Body of pancreas (tissue), 4 donors: ENCODE results near the gene FAM193B. TPM values are rescaled to one million over a fixed set of nuclear protein-coding genes. Genes with fewer than 3 reads are reported as not detected.

Source experiments
- ATAC-seq: fragments of 150-250 bp; one replicate; pipeline ENCODE4 v1.9.1; 2016
- DNase-seq, 4 donors: peaks; one replicate each; pipeline ENCODE4 v3.0.0-alpha.2; 2019
- H3K27ac ChIP-seq, 4 donors: fragments of 200-600 bp; sonication (generic); 1 replicate in 3 of 4; 2 replicates in 1 of 4; pipeline versions ENCODE4 v1.5.1 to v1.6.1; 2016 to 2019; ENCODE audit warnings: mild to moderate bottlenecking in 1 of 4, mixed read lengths in 1 of 4, moderate library complexity in 1 of 4
- H3K27me3 ChIP-seq, 2 donors: fragments of 200-600 bp; sonication (generic); one replicate each; pipeline ENCODE4 v1.6.0; 2016; ENCODE audit warnings: mild to moderate bottlenecking in 1 of 2
- H3K36me3 ChIP-seq, 2 donors: fragments of 200-600 bp; sonication (generic); replicated peaks in 1 of 2; 2 replicates each; pipeline ENCODE4 v1.5.1; 2016; ENCODE audit warnings: low read depth in 2 of 2; ENCODE audit not compliant: insufficient read depth in 1 of 2
- H3K4me1 ChIP-seq: fragments of 200-600 bp; sonication (generic); one replicate; pipeline ENCODE4 v1.6.0; 2016
- H3K4me3 ChIP-seq, 2 donors: fragments of 200-600 bp; sonication (generic); 1 replicate in 1 of 2; 2 replicates in 1 of 2; pipeline ENCODE4 v1.5.1; 2016 to 2019
- H3K9me3 ChIP-seq, 3 donors: fragments of 200-600 bp; sonication (generic); 1 replicate in 2 of 3; 2 replicates in 1 of 3; pipeline ENCODE4 v1.5.1; 2016
- CTCF ChIP-seq, 7 experiments: fragments of 450-650 bp in 4 of 7; fragments of 200-600 bp in 3 of 7; sonication (generic) in 3 of 7; IDR thresholded peaks; one replicate each; pipeline ENCODE4 v1.5.1; 2016 to 2019; ENCODE audit warnings: antibody characterized with exemption in 7 of 7
- POLR2A ChIP-seq, 3 donors: fragments of 450-650 bp; IDR thresholded peaks; one replicate each; pipeline ENCODE4 v1.6.1; 2016; ENCODE audit warnings: antibody characterized with exemption in 3 of 3, mild to moderate bottlenecking in 2 of 3
- WGBS, 2 donors: methylation state at CpG; one replicate each; pipeline ENCODE4 v1.1.5; 2017; 5-methylcytosine and 5-hydroxymethylcytosine counted together
- intact Hi-C: fragments of 100-400 bp; cut with DNase I; formaldehyde crosslinking; loops from one replicate; pipeline ENCODE4 v1.15.1; 2023
- total RNA-seq, 2 donors: library from RNA; depleted of rRNA; stranded (reverse); fragments of >200 nt; gene quantifications; one replicate each; pipeline ENCODE4 v1.1.0, GENCODE V29; 2016

FAM193B gene
- total RNA-seq, 2 donors from 2014 or later = 79.9 to 133 TPM

- TF ChIP-seq POLR2A (IDR thresholded peaks at IDR 0.05) (no peak), CTCF (IDR thresholded peaks at IDR 0.05) (no peak)
- ATAC-seq = no peak
- Histone ChIP-seq H3K4me1 (peaks cover 13% of the 10 kb centered on the region), H3K4me3 (no peak overlapping the region), H3K9me3 (no peaks in the 10 kb centered on the region), H3K27me3 (no peaks in the 10 kb centered on the region), H3K36me3 (no peaks in the 10 kb centered on the region), H3K27ac (no peak overlapping the region)
- no peak for DNase-seq
- intact Hi-C loops = loop anchor here (5.0 kb wide), 1 partner anchor 116 kb away; no protein-coding TSS in a partner anchor
- WGBS, 2 donors = 70 to 79% methylated on average over 16 of the region's 16 CpGs
Observed at GRCh38 chr5:177502886-177503285, 51.5 kb downstream of the FAM193B start.

GRCh38 chr5:177501874-177502678 lies 52.3 kb downstream of the FAM193B start:
- intact Hi-C loops = loop anchor here (5.0 kb wide), 1 partner anchor 115 kb away; no protein-coding TSS in a partner anchor
- no peaks in the 10 kb centered on the region for H3K27me3 ChIP-seq

GRCh38 chr5:177500685-177501522 lies 53.5 kb downstream of the FAM193B start:
- intact Hi-C loops = loop anchor here (5.0 kb wide), 1 partner anchor 114 kb away; no protein-coding TSS in a partner anchor
- H3K9me3 ChIP-seq = no peaks in the 10 kb centered on the region
- 13 to 31% methylated on average over 4 to 10 of the region's 10 CpGs for WGBS, 2 donors

More at GRCh38 chr5:177501874-177502678, 52.3 kb downstream of the FAM193B start:
- no peak overlapping the region for H3K4me3 ChIP-seq
- no peaks in the 10 kb centered on the region for H3K36me3 ChIP-seq
- no peak for TF ChIP-seq CTCF (IDR thresholded peaks at IDR 0.05)
- no peak for TF ChIP-seq POLR2A (IDR thresholded peaks at IDR 0.05)
- no peak overlapping the region for H3K27ac ChIP-seq
- no peak for ATAC-seq
- peaks cover 12% of the 10 kb centered on the region for H3K4me1 ChIP-seq
- 55 to 57% methylated on average over 9 of the region's 9 CpGs for WGBS, 2 donors
- H3K9me3 ChIP-seq = no peaks in the 10 kb centered on the region
- DNase-seq = no peak

GRCh38 chr5:177499842-177500241 lies 54.5 kb downstream of the FAM193B start:
- no peak overlapping the region for H3K27ac ChIP-seq
- no peaks in the 10 kb centered on the region for H3K36me3 ChIP-seq
- H3K4me3 ChIP-seq = no peak overlapping the region
- TF ChIP-seq CTCF (IDR thresholded peaks at IDR 0.05) = no peak
- no peak for TF ChIP-seq POLR2A (IDR thresholded peaks at IDR 0.05)
- ATAC-seq (no peak), DNase-seq (no peak)
- H3K4me1 ChIP-seq = peaks cover 25% of the 10 kb centered on the region
- intact Hi-C loops = loop anchor here (5.0 kb wide), 1 partner anchor 113 kb away; no protein-coding TSS in a partner anchor
- H3K27me3 ChIP-seq = no peaks in the 10 kb centered on the region
- WGBS, 2 donors = 77 to 91% methylated on average over 6 of the region's 6 CpGs
- no peaks in the 10 kb centered on the region for H3K9me3 ChIP-seq

More at GRCh38 chr5:177500685-177501522, 53.5 kb downstream of the FAM193B start:
- no peak overlapping the region for H3K4me3 ChIP-seq
- no peaks in the 10 kb centered on the region for H3K36me3 ChIP-seq
- no peak for TF ChIP-seq POLR2A (IDR thresholded peaks at IDR 0.05)
- TF ChIP-seq CTCF (IDR thresholded peaks at IDR 0.05) = peak; percentile 86 to 95 (median 90)
- no peak overlapping the region for H3K27ac ChIP-seq
- DNase-seq = peak; percentile 90 to 95 (median 92)
- no peaks in the 10 kb centered on the region for H3K27me3 ChIP-seq
- H3K4me1 ChIP-seq = peaks cover 24% of the 10 kb centered on the region
- ATAC-seq = peak; percentile 36
